KMS-11 (cell line): Measurements from ENCODE around the gene KIF16B.

Source experiments
- H2AFZ ChIP-seq: fragments of 200-600 bp; sonication (generic); 2 replicates; pipeline ENCODE4 v1.6.1; 2016; ENCODE audit warnings: antibody characterized with exemption, mixed run types, low read depth
- H3K27ac ChIP-seq: fragments of 200-600 bp; sonication (generic); 2 replicates; pipeline ENCODE4 v1.6.1; 2016; ENCODE audit warnings: mild to moderate bottlenecking, mixed run types
- H3K27me3 ChIP-seq: fragments of 200-600 bp; sonication (generic); 2 replicates; pipeline ENCODE4 v1.6.1; 2017; ENCODE audit warnings: mild to moderate bottlenecking, low read depth, mixed run types, moderate library complexity; ENCODE audit not compliant: insufficient read depth
- H3K36me3 ChIP-seq: fragments of 200-600 bp; sonication (generic); 2 replicates; pipeline ENCODE4 v1.6.1; 2017; ENCODE audit warnings: mild to moderate bottlenecking, mixed run types; ENCODE audit not compliant: insufficient read depth
- H3K4me1 ChIP-seq: fragments of 200-600 bp; sonication (generic); 2 replicates; pipeline ENCODE4 v1.6.1; 2016; ENCODE audit warnings: mild to moderate bottlenecking, low read depth, mixed run types; ENCODE audit not compliant: poor library complexity, severe bottlenecking
- H3K4me2 ChIP-seq: fragments of 200-600 bp; sonication (generic); 2 replicates; pipeline ENCODE4 v1.7.0; 2016; ENCODE audit warnings: mild to moderate bottlenecking, mixed run types
- H3K4me3 ChIP-seq: fragments of 200-600 bp; sonication (generic); IDR thresholded peaks from 2 replicates; pipeline ENCODE4 v1.6.1; 2017; ENCODE audit warnings: low read depth, low read length, mixed read lengths; ENCODE audit not compliant: insufficient read depth
- H3K79me2 ChIP-seq: fragments of 200-600 bp; sonication (generic); 2 replicates; pipeline ENCODE4 v1.6.1; 2016; ENCODE audit warnings: low read depth, mixed run types; ENCODE audit not compliant: insufficient read depth
- H3K9ac ChIP-seq: fragments of 200-600 bp; sonication (generic); 2 replicates; pipeline ENCODE4 v1.6.1; 2016; ENCODE audit warnings: mild to moderate bottlenecking, mixed run types
- H4K20me1 ChIP-seq: fragments of 200-600 bp; sonication (generic); 2 replicates; pipeline ENCODE4 v1.6.1; 2016; ENCODE audit warnings: mild to moderate bottlenecking, mixed run types; ENCODE audit not compliant: insufficient read depth
- TF ChIP-seq, protein P1 (sequence below): fragments of 200-600 bp; sonication (generic); conservative IDR thresholded peaks from 2 replicates; pipeline ENCODE4 v1.6.1; 2017; ENCODE audit warnings: low read depth, mild to moderate bottlenecking, antibody characterized with exemption, low read length, moderate library complexity, mixed read lengths

Gene KIF16B

DNA sequence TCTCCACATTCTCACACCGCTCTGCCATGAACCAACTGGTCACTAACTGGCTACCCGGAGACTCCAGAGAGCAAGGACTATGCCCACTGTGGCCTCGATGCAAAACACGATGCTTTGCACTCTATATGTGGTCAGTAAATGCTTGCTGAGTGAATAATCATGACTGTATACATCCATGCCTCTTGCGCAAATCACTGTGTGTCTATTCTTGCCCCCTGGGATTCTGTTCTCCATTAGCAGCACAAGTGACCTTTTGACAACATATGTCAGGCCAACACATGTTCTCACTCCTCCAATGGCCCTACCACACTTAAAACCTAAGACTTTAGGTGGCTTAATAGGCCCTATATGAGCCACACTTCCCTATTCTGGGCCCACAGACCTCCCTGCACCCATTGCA is 16.9 kb downstream of the KIF16B start:
- H4K20me1 ChIP-seq, result no peaks in the 10 kb centered on the region
- no peaks in the 10 kb centered on the region for H3K27me3 ChIP-seq
- H3K9ac ChIP-seq, result no peak overlapping the region
- no peak overlapping the region for H3K4me3 ChIP-seq
- no peak overlapping the region for H3K4me2 ChIP-seq
- H3K36me3 ChIP-seq, result no peaks in the 10 kb centered on the region
- no peak overlapping the region for H3K27ac ChIP-seq
- TF ChIP-seq, protein P1, sequence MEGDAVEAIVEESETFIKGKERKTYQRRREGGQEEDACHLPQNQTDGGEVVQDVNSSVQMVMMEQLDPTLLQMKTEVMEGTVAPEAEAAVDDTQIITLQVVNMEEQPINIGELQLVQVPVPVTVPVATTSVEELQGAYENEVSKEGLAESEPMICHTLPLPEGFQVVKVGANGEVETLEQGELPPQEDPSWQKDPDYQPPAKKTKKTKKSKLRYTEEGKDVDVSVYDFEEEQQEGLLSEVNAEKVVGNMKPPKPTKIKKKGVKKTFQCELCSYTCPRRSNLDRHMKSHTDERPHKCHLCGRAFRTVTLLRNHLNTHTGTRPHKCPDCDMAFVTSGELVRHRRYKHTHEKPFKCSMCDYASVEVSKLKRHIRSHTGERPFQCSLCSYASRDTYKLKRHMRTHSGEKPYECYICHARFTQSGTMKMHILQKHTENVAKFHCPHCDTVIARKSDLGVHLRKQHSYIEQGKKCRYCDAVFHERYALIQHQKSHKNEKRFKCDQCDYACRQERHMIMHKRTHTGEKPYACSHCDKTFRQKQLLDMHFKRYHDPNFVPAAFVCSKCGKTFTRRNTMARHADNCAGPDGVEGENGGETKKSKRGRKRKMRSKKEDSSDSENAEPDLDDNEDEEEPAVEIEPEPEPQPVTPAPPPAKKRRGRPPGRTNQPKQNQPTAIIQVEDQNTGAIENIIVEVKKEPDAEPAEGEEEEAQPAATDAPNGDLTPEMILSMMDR, result no peak
- no peak overlapping the region for H2AFZ ChIP-seq
- H3K79me2 ChIP-seq, result no peaks in the 10 kb centered on the region
- no peaks in the 10 kb centered on the region for H3K4me1 ChIP-seq

DNA sequence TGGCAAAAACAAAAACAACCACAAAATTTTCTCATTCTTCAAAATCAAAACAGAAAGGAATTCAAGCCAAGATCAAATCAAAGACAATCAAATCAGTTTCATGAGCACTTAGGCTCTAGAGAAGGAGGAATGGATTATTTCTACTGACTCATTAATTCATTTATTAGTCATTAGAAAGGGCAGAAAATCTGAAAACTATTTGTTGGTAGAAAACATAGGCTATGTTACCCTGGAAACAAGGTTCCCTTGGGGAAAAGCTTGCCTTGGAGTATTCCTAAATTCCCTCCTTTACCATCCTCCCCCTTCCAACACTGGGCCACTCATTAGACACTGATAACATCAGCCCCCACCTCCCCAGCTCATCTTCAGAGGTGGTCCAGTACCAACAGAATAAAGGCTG is 17.5 kb downstream of the KIF16B start:
- H2AFZ ChIP-seq, result no peak overlapping the region
- no peaks in the 10 kb centered on the region for H3K27me3 ChIP-seq
- no peaks in the 10 kb centered on the region for H3K36me3 ChIP-seq
- no peak overlapping the region for H3K4me2 ChIP-seq
- H3K4me1 ChIP-seq, result no peaks in the 10 kb centered on the region
- no peak overlapping the region for H3K27ac ChIP-seq
- TF ChIP-seq, protein P1, result no peak
- H3K4me3 ChIP-seq, result no peak overlapping the region
- H3K9ac ChIP-seq, result no peak overlapping the region
- H3K79me2 ChIP-seq, result no peaks in the 10 kb centered on the region
- no peaks in the 10 kb centered on the region for H4K20me1 ChIP-seq

DNA sequence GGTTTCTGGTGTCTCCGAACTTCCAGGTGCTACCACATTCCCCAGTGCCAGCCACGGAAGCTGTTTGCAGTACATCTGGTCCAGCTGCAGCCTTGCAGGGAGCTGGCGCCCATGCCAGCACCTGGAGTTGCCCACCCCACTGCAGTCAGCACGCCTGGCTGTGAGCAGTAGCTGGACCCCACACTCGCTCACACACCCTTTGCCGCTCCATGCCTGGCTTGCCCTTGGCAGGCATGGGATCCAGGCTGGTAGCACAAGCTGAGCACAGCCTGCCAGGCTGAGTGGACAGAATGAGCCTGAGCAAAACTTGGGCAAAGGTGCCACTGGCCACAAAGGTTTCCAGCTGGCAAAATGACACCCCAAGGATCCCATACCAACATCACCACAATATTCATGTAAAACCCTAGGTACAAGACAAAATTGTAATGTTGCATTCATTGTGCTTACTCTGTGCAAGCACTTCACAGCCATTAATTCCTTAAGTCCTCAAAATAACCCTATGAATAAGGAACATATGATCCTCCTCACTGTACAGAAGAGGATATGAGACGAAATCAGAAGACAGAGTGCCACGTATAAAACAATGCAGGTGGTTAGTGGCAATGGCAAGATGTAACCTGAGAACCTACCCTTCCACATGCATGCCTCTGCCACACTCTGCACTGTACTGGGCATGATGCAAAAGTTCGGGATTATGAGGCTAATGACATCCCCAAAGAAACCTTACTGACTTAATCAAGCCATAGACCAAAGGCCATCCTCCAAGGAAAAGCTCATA is 18.3 kb downstream of the KIF16B start:
- H3K36me3 ChIP-seq, result no peaks in the 10 kb centered on the region
- H2AFZ ChIP-seq, result no peak overlapping the region
- no peaks in the 10 kb centered on the region for H3K79me2 ChIP-seq
- no peaks in the 10 kb centered on the region for H3K27me3 ChIP-seq
- H3K4me1 ChIP-seq, result no peaks in the 10 kb centered on the region
- H3K4me2 ChIP-seq, result no peak overlapping the region
- TF ChIP-seq, protein P1, result no peak
- no peak overlapping the region for H3K4me3 ChIP-seq
- no peak overlapping the region for H3K9ac ChIP-seq
- no peak overlapping the region for H3K27ac ChIP-seq
- no peaks in the 10 kb centered on the region for H4K20me1 ChIP-seq

DNA sequence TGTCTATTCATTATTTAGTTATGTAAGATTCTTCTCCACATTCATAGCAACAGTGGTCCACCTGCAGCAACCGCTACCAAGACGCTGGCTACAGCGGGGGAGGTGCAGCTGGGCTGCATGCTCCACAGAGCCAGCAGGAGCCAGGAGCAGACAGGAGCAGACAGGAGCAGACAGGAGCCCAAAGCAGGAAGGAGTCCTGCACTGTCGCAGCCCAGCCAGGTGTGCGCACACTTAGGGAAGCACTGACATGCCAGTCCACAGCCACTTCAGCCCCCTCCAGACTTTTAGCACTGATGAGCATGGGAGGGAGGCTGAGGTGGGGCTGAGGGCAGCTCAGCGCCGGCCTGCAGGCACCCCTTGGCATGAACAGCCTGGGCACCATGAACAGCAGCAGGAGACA is 19.6 kb downstream of the KIF16B start:
- no peak overlapping the region for H3K4me3 ChIP-seq
- no peak overlapping the region for H3K27ac ChIP-seq
- no peaks in the 10 kb centered on the region for H3K36me3 ChIP-seq
- H3K4me2 ChIP-seq, result no peak overlapping the region
- TF ChIP-seq, protein P1, result no peak
- H3K79me2 ChIP-seq, result no peaks in the 10 kb centered on the region
- H4K20me1 ChIP-seq, result no peaks in the 10 kb centered on the region
- no peaks in the 10 kb centered on the region for H3K27me3 ChIP-seq
- no peaks in the 10 kb centered on the region for H3K4me1 ChIP-seq
- no peak overlapping the region for H2AFZ ChIP-seq
- no peak overlapping the region for H3K9ac ChIP-seq
